ENCODE data around the gene RAB29. TPM values are rescaled to one million over a fixed set of nuclear protein-coding genes. Genes with fewer than 3 reads are reported as not detected.

Gene RAB29
- polyA plus RNA-seq, 1 donor from 2014 or later: 0.40 TPM

DNA sequence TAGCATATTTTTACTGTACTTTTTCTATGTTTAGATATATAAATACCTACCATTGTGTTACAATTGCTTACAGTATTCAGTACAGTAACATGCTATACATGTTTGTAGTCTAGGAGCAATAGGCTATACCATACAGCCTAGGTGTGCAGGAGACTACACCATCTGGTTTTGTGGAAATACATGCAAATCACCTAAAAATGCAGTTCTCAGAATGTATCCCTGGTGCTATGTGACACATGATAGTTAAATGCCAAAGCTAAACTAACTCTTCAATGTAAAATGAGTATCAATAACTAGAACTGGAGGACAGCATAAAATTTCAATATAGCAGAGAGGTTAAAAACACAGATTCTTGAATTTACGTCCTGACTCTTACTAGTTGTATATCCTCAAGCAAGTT, 40.1 kb downstream of the RAB29 start:
- Histone ChIP-seq H3K36me3 (ENCODE audit: insufficient read depth, low read length) (no peaks in the 10 kb centered on the region), H3K4me3 (ENCODE audit: low read length) (no peak overlapping the region), H3K9ac (ENCODE audit: low read length) (no peak overlapping the region), H3K9me3 (ENCODE audit: low read length) (no peaks in the 10 kb centered on the region), H3K27ac (ENCODE audit: low read length) (no peak overlapping the region), H3K9me2 (ENCODE audit: insufficient read depth, low read length) (no peaks in the 10 kb centered on the region), H3F3A (ENCODE audit: insufficient read depth, low read length, poor library complexity, severe bottlenecking) (no peaks in the 10 kb centered on the region), H3K79me2 (replicated peaks; ENCODE audit: insufficient read depth, low read length) (peaks cover 89% of the 10 kb centered on the region), H2AFZ (ENCODE audit: low read depth, low read length) (no peak overlapping the region), H3K4me2 (ENCODE audit: low read length) (no peak overlapping the region), H3K27me3 (ENCODE audit: insufficient read depth, low read depth, low read length) (no peaks in the 10 kb centered on the region), H4K20me1 (ENCODE audit: insufficient read depth) (no peaks in the 10 kb centered on the region)
- TF ChIP-seq, protein P1, sequence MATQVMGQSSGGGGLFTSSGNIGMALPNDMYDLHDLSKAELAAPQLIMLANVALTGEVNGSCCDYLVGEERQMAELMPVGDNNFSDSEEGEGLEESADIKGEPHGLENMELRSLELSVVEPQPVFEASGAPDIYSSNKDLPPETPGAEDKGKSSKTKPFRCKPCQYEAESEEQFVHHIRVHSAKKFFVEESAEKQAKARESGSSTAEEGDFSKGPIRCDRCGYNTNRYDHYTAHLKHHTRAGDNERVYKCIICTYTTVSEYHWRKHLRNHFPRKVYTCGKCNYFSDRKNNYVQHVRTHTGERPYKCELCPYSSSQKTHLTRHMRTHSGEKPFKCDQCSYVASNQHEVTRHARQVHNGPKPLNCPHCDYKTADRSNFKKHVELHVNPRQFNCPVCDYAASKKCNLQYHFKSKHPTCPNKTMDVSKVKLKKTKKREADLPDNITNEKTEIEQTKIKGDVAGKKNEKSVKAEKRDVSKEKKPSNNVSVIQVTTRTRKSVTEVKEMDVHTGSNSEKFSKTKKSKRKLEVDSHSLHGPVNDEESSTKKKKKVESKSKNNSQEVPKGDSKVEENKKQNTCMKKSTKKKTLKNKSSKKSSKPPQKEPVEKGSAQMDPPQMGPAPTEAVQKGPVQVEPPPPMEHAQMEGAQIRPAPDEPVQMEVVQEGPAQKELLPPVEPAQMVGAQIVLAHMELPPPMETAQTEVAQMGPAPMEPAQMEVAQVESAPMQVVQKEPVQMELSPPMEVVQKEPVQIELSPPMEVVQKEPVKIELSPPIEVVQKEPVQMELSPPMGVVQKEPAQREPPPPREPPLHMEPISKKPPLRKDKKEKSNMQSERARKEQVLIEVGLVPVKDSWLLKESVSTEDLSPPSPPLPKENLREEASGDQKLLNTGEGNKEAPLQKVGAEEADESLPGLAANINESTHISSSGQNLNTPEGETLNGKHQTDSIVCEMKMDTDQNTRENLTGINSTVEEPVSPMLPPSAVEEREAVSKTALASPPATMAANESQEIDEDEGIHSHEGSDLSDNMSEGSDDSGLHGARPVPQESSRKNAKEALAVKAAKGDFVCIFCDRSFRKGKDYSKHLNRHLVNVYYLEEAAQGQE (IDR thresholded peaks at IDR 0.05; ENCODE audit: borderline replicate concordance): no peak
- TF ChIP-seq EZH2 (IDR thresholded peaks at IDR 0.05; ENCODE audit: borderline replicate concordance, insufficient read depth, low read length, poor library complexity, severe bottlenecking) (no peak), POLR2AphosphoS5 (IDR thresholded peaks at IDR 0.05) (no peak), SMC3 (conservative IDR thresholded peaks at IDR 0.05; ENCODE audit: poor library complexity) (no peak), EP300 (conservative IDR thresholded peaks at IDR 0.05; ENCODE audit: poor library complexity, severe bottlenecking) (no peak), RAD21 (conservative IDR thresholded peaks at IDR 0.05) (no peak), MXI1 (conservative IDR thresholded peaks at IDR 0.05; ENCODE audit: poor library complexity, severe bottlenecking) (no peak)

DNA sequence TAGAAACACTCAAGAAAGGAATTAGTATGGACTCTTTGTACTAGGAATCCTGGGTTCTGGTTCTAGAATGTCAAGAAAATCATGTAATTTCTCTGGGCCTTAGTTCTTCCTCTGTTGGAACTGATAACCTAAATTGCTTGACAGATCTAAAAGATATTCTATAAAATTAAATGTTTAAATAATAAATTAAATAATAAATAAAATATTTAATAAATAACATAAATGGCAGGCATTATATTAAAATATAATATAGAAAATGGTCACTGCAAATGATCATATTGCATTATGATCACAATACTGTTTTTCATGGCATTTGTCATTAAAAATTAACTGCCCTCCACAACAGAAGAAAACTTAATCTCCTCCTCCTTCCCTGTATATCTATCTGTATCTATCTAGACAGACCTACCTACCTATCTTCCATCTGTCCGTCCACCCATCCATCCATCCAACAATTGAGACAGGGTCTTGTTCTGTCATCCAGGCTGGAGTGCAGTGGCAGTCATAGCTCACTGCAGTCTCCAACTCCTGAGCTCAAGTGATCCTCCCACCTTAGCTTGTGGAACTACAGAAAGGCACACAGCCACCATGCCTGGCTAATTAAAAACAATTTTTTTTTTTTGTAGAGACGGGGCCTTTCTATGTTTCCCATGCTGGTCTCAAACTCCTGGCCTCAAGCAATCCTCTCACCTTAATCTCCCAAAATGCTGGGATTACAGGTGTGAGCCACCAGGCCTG, 41.7 kb downstream of the RAB29 start:
- no peaks in the 10 kb centered on the region for H4K20me1 ChIP-seq (ENCODE audit: insufficient read depth)
- no peak overlapping the region for H3K4me3 ChIP-seq (ENCODE audit: low read length)
- no peak overlapping the region for H3K4me2 ChIP-seq (ENCODE audit: low read length)
- H2AFZ ChIP-seq (ENCODE audit: low read depth, low read length): no peak overlapping the region
- no peaks in the 10 kb centered on the region for H3K9me2 ChIP-seq (ENCODE audit: insufficient read depth, low read length)
- H3K27ac ChIP-seq (ENCODE audit: low read length): no peak overlapping the region
- H3K9me3 ChIP-seq (ENCODE audit: low read length): no peaks in the 10 kb centered on the region
- no peaks in the 10 kb centered on the region for H3F3A ChIP-seq (ENCODE audit: insufficient read depth, low read length, poor library complexity, severe bottlenecking)
- H3K79me2 ChIP-seq (replicated peaks; ENCODE audit: insufficient read depth, low read length): peaks cover 81% of the 10 kb centered on the region
- TF ChIP-seq TAF1 (IDR thresholded peaks at IDR 0.05; ENCODE audit: low read depth) (no peak), EP300 (conservative IDR thresholded peaks at IDR 0.05; ENCODE audit: poor library complexity, severe bottlenecking) (no peak), POLR2AphosphoS5 (IDR thresholded peaks at IDR 0.05) (no peak), EZH2 (IDR thresholded peaks at IDR 0.05; ENCODE audit: borderline replicate concordance, insufficient read depth, low read length, poor library complexity, severe bottlenecking) (no peak)
- TF ChIP-seq, protein P2, sequence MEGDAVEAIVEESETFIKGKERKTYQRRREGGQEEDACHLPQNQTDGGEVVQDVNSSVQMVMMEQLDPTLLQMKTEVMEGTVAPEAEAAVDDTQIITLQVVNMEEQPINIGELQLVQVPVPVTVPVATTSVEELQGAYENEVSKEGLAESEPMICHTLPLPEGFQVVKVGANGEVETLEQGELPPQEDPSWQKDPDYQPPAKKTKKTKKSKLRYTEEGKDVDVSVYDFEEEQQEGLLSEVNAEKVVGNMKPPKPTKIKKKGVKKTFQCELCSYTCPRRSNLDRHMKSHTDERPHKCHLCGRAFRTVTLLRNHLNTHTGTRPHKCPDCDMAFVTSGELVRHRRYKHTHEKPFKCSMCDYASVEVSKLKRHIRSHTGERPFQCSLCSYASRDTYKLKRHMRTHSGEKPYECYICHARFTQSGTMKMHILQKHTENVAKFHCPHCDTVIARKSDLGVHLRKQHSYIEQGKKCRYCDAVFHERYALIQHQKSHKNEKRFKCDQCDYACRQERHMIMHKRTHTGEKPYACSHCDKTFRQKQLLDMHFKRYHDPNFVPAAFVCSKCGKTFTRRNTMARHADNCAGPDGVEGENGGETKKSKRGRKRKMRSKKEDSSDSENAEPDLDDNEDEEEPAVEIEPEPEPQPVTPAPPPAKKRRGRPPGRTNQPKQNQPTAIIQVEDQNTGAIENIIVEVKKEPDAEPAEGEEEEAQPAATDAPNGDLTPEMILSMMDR (IDR thresholded peaks at IDR 0.05; ENCODE audit: poor library complexity, severe bottlenecking): no peak
- no peaks in the 10 kb centered on the region for H3K36me3 ChIP-seq (ENCODE audit: insufficient read depth, low read length)
- no peaks in the 10 kb centered on the region for H3K27me3 ChIP-seq (ENCODE audit: insufficient read depth, low read depth, low read length)
- H3K9ac ChIP-seq (ENCODE audit: low read length): no peak overlapping the region

Measured in neural cell (in vitro differentiated cells).